Medulla oblongata (tissue), 1 donor: ENCODE results near the gene ZNRF1.
"Not testable (repeated sequence)": the region's sequence is repeated elsewhere in the genome, so short reads cannot be mapped to it uniquely, and the experiment has no call there.

Source experiments
- DNase-seq: peaks from one replicate; pipeline ENCODE4 v3.0.0-alpha.2; 2015; ENCODE audit errors: extremely low spot score

The ZNRF1 gene

DNA sequence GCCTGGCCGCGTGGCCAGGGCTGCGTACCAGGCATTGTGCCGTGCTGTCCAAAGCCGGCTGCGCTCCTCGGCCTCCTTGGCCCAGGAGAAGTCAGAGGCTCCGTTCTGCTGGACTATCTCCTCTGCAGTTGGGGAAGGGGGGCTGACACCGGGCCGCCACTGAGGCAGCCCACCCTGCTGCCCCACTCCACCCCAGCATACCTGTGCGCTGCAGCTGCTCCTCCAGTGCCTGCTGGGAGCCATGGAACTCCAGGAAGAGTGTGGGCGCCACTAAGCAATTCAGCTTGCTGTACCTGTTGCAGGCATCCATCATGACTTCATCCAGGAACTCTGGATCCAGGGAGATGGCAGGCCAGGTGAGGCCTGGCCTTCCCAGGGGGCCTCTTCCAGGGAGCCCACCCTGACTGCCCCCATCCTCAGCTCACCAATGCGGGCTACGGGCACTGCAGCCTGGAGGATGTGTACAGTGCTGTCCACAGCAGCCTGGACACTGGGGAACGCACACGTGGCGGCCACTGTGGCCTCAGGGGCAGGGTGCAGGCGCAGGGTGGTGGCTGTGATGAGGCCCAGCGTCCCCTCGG, 114.8 kb downstream of the ZNRF1 start:
- DNase-seq: no peak

DNA sequence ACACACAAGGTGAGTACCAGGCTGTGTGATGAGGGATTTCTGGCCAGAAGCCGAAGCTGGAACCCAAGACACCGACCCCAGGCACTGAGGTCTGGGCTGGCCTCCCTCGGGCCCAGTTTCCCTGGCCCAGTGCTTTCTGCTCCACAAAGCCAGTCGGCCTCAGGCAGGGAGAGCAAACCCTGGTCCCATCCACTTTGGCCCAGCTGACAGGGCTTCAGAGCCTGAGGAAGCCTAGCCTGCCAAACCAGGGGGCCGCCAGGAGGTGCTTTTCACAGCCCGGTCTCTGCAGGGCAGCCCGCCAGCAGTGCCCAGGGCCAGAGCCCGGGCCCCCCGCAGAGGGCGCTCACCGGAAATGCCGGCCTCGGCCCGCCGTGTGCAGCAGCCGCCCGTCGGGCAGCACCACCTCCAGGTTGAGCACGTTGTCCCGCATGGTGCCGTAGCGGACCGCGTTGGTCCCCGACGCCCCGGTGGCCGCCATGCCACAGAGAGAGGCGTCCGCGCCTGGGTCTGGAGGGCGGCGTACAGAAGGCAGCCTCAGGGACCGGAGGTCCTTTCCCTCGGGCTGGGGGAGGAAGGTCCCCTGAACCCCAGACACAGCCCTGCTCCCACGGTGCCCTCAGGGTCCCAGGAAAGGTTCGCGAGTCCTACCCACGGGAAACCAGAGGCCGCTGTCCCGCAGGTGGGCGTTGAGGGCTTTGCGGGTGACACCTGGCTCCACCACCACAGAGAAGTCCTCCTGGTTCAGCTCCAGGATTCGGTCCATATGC, 115.5 kb downstream of the ZNRF1 start:
- DNase-seq: no peak

DNA sequence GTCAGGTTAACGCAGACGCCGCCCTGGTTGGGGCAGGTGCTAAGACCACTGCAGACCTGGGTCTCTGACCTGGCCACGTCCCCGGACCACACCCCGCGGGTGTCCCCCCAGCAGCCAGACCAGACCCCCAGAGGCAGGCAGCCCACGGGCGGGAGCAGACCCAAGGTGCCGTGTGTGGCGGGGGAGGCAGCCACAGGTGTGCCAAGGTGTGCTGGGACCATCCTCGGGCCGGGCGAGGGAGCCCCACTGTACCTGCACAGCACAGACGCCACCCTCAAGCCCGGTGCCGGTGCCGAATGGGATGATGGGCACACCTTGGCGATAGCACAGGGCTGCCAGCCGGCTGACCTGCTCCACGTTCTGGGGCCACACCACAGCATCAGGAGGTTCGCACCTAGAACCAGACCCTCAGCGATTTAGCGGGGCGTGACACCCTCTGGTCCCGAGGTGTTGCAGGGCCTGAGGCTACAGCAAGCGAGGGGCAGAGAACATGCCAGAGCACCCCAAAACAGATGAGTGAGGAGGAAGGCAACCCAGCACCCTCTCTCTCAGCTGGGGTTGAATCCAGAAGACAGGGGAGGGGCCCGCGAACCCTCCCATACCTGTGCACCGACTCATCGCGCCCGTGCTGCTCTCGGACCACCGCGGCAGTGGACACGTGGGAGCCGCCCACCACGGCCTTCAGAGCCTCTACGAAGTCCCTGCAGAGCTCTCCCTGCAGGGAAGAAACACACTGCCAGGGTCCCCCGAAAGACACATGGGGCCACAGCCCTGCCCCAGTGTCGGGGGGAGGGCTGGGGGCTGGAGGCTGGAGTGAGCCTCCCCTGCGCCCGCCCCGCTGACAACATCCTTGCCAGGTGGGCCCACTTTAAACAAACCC, 116.4 kb downstream of the ZNRF1 start:
- DNase-seq: no peak

DNA sequence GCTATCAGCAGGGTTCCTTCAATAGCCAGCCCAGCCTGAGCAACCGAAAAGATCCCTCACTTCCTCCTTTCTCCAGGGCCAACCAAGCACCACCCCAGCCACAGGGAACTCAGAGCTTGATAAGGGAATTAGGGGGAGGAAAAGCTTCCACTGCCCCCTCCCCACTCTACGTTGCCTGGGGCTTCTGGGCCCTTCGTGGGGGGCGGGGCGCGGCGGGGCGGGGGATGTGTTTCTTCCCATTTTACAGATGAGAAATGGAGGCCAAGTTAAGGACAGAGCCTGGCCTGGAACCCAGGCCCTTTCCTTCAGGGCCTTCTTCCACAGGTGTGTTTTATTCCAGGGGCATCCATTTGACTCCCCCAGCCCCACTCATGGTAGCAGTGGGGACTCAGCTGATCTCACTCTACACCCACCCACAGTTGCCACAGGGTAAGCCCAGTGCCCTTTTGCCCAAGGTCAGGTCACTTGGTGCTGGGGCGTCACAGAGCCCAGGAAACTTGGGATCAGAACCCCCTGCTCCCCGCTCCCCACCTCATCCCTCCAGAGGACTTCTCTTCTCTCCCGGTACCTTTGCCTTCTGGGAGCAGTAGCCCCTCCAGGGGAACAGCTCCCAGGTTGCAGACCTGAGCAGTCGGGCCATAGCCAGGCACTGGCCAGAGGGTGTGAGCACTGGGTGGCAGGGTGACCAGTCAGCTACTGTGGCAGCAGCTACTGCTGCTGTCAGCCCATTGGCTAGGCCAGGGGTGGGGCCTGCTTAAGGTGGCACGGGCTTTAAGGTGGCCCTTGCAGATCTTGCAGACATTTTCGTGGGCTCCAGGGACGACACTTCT, 117.5 kb downstream of the ZNRF1 start, which contains the start of gene LDHD:
Gene LDHD, minus strand, starts transcription at position 700 of the 830 bp plus-strand sequence. Its CDS starts 60 bp downstream, at position 640.
- peak; percentile 94 for DNase-seq

DNA sequence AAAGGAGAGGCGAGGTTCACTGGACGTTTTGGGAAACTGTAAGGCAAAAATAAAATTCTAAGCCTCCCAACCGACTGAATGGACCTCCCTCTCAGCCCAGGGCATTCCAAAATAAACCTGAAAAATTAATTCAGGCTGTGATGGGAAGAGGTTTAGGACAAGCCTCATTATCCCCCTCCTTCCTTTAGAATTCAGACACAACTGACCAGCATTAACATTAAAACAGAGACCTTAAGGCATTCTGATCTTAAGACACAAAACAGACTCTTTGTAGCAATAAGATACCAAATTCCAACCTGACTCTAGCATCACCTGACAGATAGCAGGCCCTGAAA, 118.1 kb downstream of the ZNRF1 start:
- DNase-seq: no peak

DNA sequence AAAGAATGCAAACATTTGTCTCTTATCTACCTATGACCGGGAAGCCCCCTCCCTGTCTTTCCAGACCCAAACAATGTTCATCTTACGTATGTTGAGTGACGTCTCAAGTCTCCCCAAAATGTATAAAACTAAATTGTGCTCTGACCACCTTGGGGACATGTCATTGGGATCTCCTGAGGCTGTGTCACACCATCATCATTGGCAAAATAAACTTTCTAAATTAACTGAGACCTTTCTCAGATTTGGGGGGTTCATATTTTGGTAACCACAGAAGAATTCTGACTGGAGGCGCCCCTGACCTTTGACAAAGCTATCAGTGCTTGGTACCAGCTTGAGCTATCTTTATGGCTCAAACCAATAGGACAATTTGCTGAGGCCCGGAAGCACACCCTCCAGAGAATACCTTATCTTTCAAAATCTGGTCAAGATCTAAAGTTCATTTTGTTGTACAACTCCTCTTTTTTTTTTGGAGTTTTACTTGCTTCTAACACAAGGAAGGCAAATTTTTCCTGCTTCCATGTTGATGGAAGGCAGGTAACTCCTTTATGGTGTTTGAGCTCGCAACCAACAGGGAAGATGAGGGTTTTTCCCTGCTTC, 120.2 kb downstream of the ZNRF1 start:
- no peak for DNase-seq

DNA sequence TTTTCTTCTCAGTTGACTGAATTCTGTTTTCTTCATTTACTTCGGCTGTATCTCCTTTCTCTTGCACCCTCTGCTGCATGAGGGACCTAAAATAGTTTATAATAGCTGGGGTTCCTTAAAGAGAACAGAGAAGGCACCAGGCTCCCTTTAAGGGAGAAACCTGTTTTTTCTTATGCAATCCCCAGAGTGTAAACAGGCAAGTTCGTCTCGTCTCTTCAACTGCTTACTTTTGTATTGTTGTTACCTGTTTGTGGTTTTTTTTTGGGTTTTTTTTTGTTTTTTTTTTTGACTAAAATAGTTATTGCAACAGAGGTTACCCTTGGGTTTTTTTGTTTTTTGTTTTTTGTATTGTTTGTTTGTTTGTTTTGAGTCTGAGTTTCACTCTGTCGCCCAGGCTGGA, 121.4 kb downstream of the ZNRF1 start:
- no peak for DNase-seq

DNA sequence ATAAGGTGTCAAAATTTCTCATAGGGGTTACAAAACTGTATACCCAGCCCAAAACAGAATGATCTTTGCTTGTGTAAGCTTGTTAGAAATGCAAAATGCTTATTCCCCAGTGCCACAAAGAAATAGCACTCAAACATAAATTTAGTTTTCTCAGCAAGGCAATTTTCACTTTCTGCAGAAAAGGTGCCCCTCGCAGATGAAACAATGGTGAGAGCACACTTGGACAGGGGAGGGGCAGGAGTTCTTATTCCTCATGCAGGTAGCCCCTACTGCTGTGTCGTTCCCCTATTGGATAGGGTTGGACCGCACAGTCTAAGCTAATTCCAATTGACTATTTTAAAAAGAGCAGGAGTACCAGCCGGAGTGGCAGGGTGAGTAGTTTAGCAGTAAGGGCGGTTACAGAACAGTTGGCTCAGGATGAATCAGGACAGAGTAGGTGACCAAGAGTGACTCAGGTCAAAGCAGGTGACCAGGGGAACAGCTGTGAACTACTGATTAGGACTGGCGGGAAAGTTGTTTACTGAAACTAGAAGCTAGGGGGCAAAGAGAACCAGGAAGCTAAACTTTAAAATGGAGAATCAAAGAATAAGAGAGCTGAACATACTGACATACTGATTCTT, 123.2 kb downstream of the ZNRF1 start:
- DNase-seq: no peak

DNA sequence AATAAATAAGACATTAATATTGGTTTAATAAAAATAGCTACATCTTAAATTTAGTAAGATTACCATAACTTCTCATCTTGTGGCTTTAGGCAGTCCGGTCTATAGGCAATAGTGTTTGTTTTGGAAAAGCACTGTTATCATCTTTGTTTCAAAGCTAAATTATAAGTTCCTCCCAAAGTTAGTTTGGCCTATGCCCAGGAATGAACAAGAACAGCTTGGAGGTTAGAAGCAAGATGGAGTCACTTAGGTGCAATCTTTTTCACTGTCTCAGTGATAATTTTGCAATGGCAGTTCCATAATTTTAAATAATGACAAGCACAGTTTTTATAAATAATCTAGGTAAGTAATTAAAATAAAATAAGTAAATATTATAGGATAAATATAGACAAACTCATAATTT, 123.8 kb downstream of the ZNRF1 start:
- DNase-seq: no peak

DNA sequence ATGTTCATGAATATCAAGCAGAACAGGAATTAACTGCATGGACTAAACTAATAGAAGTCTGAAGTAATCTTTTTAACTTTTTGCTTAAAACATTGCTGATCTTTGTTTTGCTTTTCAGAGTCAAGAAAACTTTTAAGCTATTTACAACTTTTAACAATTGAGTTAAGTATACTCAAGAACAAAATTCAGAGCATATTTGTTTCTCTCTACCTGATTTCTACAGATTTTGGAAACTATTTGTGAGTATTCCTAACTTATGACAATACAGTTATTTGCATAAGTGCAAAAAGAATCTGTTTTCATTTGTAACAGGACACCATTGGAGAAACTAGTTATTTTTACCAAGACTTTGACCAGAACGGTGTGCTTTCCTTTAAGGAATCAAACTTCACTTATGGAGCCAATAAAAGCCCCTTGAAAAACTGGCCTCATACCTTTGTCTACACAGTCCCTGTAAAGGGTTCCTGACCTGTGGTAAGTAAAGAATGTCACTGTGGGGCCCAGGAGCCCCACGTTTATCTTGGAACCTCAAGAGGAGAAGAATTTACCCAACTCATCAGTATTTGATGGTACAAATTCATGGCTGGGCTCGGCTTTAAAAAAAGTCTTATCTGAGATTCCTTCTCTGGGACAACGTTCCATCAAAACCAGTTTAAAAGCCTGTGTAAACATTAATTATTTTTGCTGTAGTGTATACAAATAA, 129.0 kb downstream of the ZNRF1 start:
- no peak for DNase-seq

DNA sequence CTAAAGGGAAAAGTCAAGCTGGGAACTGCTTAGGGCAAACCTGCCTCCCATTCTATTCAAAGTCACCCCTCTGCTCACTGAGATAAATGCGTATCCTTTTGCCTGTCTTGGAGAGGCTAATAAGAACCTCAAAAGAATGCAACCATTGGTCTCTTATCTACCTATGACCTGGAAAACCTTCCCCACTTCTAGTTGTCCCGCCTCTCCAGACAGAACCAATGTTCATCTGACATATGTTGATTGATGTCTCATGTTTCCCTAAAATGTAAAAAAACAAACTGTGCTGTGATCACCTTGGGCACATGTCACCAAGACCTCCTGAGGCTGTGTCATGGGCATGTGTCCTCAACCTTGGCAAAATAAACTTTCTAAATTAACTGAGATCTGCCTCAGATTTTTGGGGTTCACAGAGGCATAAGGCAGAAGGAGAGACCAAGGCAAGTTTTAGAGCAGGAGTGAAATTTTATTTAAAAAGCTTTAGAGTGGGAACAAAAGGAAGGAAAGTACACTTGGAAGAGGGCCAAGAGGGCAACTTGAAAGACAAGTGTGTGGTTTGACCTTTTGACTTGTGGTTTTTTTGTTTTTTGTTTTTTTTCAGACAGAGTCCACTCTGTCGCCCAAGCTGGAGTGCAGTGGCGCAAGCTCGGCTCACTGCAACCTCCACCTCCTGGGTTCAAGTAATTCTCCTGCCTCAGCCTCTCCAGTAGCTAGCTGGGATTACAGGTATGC, 130.8 kb downstream of the ZNRF1 start:
- DNase-seq: not testable (repeated sequence)

DNA sequence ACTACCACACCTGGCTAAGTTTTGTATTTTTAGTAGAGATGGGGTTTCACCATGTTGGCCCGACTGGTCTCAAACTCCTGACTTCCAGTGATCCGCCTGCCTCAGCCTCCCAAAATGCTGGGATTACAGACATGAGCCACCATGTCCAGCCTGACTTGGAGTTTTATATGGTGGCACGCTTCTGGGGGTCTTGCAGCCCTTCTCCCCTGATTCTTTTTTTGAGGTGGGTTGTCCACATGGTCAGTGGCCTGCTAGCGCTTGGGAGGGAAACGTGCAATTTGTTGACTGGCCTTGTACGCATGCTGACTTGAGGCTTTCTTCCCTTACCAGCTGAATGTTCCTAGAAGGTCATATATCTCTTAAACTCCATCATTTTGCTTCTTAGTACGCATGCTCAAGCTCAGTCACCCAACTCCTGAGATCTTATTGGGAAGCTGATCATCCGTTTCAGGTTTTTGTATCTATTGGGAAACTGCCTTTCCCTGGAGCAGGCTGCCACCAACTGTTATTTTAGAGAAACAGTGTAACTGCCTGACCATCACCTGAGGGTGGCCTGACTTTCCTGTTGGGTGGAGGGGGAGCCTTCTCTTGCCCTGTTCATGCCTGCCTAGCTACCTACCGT, 131.4 kb downstream of the ZNRF1 start:
- no peak for DNase-seq

DNA sequence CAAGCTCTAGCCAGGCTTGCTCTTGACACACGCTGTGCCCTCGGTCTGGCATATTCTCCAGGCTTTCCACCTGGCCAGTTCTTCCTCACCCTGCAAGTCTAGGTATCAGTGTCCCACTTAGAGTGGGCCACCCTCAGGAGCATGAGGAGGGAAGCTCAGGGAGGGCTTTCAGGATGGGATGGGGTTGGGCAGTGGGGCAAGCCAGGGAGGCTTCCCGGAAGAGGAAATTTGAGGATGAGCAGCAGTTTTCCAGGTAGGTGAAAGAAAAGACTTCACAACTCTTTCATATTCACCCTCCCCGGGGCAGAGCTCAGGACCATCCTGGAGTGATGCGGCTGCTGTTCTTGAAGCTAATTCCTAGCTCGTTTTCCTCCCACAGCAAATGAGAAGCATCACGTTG, 132.3 kb downstream of the ZNRF1 start:
- DNase-seq: no peak

DNA sequence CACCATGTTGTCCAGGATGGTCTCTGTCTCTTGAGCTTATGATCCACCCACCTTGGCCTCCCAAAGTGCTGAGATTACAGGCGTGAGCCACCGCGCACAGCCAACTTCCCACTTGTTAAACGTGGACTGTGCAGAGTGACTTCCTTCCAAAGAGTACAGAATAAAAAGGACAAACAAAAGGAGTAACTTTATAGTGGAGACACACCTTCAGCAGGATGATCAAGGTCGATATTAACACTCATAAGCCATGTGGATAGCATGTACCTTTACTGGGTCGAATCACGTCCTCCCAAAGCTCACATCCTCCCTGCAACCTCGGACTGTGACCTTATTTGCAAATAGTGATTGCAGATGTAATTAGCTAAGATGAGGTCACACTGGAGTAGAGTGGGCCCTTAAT, 139.4 kb downstream of the ZNRF1 start:
- DNase-seq: no peak

DNA sequence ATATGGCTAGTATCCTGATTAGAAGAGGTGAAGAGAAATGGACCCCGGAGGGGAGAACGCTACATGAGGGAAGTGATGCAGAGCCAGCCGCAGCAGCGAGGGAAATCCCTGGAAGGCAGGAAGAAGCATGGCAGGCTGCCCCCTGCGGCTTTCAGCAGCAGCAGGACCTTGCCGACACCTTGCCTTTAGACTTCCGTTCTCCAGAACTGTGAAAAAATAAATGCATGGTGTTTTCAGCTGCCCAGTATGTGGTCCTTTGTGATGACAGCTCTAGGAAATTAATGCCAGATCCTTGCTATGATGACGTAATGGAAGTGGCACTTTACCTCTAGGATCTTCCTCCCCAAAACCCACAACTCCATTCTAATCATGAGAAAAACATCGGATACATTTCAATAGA, 139.8 kb downstream of the ZNRF1 start:
- DNase-seq: no peak

DNA sequence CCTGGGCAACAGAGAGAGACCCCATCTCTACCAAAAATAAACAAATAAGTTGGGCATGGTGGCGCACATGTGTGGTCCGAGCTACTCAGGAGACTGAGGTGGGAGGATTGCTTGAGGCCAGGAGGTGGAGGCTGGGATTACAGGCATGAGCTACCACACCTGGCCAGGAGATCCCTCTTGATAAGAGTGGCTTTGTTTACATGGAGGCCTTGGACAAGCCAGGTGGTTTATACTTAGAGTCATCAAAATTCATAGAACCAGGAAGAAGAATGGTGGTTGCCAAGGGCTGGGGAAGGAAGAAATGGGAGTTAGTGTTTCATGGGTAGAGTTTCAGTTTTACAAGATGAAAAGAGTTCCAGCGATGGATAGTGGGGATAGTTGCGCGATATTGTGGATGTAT, 140.7 kb downstream of the ZNRF1 start:
- DNase-seq: no peak

DNA sequence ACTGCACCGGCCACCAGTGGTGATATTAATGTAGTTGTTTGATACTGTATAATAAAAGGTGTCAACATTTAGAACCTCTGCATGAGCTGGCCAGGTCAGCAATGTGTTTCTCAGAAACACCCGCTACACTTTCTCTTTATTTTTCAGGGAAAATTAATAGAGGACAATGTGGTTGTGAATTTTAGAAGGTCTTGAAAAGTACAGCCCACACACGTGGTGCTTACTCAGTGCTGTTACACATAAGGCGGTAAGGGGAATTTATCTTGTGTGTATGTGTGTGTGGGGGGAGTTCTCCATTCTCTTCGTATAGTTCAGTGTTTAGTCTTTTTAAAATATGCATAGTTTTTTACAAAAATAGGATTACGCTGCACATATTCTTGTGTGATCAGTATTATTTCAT, 145.1 kb downstream of the ZNRF1 start:
- no peak for DNase-seq

DNA sequence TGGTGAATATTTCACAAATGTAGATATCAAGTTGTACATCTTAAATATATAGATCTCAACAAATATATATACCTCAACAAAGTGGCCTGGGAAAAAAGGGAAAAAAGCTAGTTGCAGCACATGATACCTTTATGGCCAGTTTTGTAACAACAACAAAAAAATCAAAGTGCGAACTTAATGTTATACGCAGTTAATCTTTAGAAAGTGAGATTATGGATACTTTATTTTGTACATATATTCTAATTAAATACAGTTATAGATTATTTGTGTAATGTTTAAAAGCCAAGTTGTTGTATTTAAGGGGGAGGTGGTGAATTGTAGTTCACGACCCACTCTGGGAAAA, 149.1 kb downstream of the ZNRF1 start:
- no peak for DNase-seq
